HG03045 (cell line): ENCODE measurements around the gene SNX9.
A peak's percentile ranks its signal among the peaks of the same experiment; 100 is the strongest.

Experiments used
- ATAC-seq: cut with Tn5 transposase; IDR thresholded peaks from one replicate; pipeline ENCODE4 v1.9.1; 2021; ENCODE audit warnings: mild to moderate bottlenecking, moderate library complexity; ENCODE audit not compliant: unreplicated experiment

Gene SNX9

DNA sequence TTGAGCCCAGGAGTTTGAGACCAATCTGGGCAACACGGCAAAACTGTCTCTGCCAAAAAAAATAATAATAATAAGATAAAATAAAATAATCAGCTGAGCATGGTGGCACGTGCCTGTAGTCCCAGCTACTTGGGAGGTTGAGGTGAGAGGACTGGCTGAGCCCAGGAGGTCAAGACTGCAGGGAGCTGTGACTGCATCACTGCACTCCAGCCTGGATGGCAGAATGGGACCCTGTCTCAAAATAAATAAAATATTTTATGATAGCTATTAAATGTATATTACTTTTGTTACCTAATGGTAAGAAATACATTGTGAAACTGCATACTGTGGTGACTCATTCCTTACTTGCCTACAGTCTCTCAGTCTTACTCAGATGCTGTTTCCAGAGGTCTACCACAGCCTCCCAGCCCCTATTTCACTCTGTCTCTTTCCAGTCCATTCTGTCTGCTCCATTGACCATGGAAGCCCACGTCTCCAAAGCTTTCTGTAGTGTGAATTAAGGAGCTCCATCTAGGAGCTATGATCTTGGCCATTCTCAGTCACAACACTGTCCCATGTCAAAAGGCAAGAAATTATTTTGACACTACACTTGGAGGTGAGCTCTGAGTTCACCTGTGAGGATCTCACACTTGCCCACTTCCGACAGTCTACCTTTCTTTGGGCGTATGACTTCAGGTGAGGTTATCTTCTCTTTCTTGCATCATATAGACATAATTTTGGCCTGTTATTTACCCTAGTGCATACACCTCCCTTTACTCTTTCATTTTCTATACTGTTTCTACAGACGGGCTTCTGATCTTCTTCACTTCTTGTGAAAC lies 22.4 kb upstream of the SNX9 start:
- peak; percentile 95 for ATAC-seq

- ATAC-seq = no peak
Measured at GRCh38 chr6:157804448-157805327, 18.4 kb upstream of the SNX9 start.

DNA sequence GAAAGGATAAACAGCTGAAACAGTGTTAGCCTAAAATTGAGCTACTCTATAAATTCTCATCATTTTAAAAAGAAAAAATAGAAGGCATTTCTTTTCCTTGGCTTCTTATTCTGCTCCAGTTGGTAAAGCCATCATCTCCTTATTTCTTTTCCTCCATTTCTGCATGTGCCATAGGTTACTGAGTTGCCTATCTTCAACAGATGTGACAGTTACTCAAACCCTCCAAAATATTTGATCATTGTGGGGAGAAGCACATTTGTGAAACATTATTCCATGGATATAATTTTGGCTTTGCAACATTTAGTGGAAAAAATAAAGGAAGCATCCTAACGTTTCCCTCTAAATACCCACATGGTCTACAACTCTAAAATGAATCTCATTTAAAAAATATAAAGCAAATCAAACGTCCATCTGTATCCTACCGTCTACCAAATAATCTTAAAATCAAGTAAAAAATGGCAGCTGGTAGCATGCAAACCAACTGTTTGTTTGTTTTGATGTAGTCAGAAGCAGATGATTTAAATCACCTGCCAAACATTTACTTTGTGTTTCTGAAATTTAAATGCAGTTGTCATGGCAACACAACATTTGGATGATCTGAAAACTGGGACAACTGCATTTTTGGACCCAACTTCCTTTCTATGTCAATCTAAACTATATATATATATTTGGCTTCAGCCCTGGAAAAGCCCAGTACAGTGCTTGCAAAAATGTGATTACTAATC lies 16.8 kb upstream of the SNX9 start:
- no peak for ATAC-seq

DNA sequence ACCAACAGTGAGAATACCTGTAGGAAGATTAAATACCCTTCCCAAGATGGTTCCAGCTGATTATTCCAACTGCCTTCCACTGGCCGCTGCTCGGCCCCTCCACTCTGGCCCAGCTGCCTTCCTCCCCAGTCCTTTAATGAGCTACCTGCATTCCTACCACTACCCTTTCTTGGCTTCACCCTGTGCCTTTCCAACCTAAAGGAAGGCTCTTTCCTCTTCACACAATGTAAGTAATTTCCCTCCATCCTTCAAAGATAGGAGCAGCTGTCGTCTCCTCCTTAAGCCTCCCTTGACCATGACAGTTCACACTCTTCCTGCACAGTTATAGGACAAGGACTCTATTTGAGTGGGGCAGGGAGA lies 16.2 kb upstream of the SNX9 start:
- no peak for ATAC-seq

DNA sequence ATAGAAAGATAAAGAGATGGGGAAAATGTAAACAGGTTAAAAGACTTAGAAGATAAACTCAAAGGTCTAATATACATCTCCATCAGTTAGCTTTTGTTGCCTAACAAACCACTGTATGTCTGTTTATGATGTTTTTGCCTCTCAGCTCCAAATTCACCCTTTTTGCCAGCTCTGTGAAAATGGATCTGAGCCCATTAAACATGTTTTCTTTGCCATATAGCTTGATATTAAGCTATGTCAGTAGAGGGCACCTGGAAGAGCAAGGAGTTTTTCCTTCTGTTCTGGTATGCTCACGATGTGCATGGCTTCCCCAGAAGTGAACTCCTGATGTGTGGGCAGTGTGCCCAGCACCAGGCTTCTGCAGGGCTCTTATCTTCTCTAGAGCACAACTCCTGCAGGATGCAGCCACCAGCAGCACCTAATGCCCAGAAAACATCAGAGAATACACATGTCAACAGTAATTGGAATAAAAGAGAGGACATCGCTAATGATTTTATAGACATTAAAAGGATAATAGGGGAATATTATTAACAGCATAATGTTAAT lies 14.6 kb upstream of the SNX9 start:
- no peak for ATAC-seq

- no peak for ATAC-seq
Measured at GRCh38 chr6:157809613-157810012, 13.4 kb upstream of the SNX9 start.

GRCh38 chr6:157811137-157811475 lies 11.9 kb upstream of the SNX9 start:
- ATAC-seq = no peak

DNA sequence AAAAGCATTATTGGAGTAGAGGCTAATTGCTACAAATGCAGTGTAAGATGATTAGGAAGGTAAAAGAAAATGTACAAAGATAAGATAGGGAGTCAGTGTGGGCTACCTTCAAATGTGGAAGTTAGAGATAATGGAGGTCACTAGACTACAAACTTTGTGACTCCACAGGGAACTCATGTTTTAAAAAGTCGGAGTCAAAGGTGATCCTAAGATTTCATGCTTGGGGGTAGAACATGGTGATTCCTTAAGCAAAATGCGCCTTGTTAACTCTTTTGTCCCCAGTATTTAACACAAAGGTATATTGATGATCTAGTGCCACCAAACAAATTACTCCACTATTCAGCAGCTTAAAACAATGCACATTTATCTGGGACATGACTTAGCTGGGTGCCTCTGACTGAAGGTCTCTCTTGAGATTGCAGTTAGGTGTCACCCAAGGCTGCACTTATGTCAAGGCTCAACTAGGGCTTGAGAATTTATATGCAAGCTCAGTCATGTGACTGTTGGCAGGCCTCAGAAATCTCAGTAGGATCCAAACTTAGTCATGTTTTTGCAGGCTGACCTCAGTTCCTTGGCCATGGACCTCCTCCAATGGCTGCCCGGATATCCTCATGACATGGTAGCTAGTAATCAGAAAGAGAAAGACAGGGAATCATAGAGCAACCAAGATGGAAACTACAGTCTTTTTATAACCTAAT lies 11.4 kb upstream of the SNX9 start:
- no peak for ATAC-seq

DNA sequence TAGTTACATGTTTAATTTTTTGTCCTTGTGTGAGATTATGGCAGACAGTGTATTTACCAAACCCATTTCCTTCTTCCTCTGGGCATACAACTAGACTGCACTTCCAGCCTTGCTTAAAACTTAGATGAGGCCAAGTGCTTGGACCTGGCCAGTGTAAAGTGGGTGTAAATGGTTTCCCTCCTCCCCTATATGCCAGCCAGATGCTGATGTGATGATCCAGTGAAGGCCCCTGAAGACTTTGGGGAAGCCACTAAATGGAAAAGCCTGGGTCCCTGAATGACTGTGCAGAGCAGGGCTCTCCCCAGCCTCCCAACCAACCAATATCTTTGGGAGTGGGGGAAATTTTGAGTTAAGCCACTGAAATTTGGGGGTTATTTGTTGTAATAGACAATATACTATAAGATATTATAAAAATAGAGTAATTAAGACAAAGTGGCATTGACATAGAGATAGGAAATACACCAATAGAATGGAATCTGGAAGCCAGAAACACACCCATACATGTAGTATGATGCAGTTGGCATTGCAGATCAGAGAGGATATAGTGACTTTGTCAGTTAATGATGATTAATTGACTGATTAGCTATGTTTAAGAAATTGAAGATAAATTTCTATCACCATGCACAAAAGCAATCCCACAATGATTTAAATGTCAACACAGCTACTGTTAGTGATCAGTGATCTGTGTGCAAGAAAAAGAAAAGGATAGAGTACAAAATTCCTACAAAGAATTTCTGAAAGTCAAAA lies 10.4 kb upstream of the SNX9 start:
- ATAC-seq = no peak

- ATAC-seq = no peak
Measured at GRCh38 chr6:157813191-157813590, 9.9 kb upstream of the SNX9 start.

DNA sequence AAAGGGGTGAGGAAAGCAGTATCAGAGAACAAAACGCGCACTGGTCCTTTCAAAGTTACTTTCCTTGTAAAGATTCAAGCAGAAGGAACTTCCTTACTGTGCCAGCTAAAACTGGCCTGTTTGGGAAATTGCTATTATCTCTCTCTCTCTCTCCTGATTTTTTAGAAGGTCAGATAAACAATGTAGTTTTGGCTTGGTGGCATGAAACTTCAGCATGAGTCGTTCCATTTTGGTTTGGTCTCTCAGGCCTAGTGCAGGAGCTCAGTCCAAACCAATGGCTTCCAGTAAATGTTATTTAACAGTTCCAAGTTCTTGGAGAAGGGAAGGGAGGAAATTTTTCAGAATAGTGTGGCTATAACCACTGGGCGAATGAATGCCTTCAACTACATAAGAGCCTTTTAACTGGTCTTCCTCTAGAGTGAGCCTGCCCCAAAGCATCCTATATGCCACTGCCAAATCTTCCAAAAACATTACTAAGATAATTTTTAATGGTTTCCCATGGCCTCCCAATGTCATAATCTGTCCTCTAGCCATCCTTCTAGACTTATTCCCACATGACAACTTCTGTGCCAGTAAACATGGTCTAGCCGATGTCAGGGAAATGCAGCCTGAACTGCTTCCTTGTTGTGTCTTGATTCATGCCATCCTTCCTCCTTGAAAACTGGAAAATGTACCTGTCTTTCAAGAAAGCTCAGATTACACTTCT lies 9.1 kb upstream of the SNX9 start:
- no peak for ATAC-seq

GRCh38 chr6:157814883-157815282 lies 8.2 kb upstream of the SNX9 start:
- ATAC-seq = peak; percentile 74

- no peak for ATAC-seq
Measured at GRCh38 chr6:157821342-157822033, 1.6 kb upstream of the SNX9 start.

GRCh38 chr6:157822245-157823000 lies 623 bp upstream of the SNX9 start:
- no peak for ATAC-seq

DNA sequence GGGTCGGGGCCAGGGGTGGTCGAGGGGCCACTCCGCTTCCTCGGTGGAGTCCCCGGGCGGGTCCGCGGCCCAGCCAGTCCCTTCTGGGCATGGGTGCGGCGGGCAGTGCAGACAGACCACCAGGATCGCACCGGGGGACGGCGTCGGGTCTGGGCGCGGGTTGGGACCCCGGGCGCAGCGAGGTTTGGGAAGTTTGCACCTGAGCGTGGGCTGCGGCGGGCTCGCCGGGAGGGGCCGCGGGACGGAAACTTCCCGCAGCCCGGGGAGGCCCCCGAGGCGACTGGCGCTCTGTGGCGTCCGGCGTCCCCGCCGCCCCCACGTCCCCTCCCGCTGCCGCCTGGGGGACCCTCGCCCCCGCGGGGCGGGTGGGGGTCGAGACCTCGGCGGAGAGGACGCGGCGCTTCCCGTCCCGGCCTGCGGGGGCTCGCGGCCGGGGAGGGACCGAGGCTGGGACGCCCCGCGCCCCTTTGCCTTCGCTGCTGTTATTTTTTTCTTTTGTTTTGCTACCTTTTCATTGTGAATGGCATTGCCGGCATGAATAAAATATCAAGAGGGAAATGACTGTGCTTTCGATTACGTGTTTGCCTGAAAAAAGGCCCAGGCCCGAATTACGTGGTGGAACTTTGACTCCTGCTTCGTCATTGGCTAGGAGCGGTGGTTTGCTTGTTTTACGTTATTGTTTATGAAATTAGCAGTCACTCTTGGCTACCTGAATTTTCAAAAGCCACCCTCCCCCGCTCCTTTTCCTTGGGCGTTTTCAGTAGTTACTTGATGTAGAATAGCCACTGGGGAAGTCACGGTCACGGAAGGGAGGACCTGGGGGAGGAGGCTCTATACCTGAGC lies 703 bp downstream of the SNX9 start:
- peak; percentile 48 for ATAC-seq

DNA sequence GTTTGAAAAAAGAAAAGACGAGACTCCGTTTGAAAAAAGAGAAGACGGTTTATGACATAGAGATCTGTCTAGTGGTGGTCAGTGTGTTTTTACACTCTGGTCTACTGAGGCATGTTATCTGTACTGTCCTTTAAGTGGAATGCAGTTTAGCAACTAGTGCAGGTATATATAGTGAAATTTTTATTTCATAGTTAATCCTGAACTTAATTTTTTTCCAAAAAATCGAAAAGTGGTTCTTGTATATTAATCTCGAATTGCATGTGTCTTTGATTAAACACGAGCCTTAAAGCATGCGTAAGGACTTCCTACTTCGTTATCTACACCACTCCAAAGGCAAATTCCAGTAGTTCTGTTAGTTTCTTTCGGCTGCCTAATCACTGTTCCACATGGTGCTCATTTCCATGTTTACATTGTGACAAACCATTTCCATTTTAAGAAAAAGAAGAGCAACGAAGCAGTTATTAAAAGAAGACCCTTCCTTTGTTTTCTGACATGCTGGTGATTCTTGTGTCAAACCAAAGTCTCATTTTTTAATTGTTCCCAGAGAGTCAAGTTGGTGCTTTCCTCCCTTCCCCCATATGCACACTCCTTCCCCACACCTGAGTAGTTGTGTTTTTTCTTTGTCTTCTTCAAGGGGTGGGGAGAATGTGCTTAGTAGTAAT lies 2.3 kb downstream of the SNX9 start:
- no peak for ATAC-seq
